Peyer's patch (tissue), 4 donors: ENCODE results near the gene TYROBP.

ENCODE experiments used
- CTCF ChIP-seq, 6 experiments: fragments of 450-650 bp in 4 of 6; fragments of 200-600 bp in 2 of 6; sonication (generic) in 1 of 6; IDR thresholded peaks; one replicate each; pipeline ENCODE4 v1.5.1; 2017 to 2019; ENCODE audit warnings: antibody characterized with exemption in 6 of 6, mild to moderate bottlenecking in 3 of 6, moderate library complexity in 1 of 6
- POLR2A ChIP-seq, 2 donors: fragments of 450-650 bp; IDR thresholded peaks; one replicate each; pipeline ENCODE4 v1.5.1; 2017; ENCODE audit warnings: antibody characterized with exemption in 2 of 2, mild to moderate bottlenecking in 2 of 2, moderate library complexity in 2 of 2

GRCh38 chr19:35882114-35882832, 25.8 kb downstream of the TYROBP start:
- TF ChIP-seq CTCF (IDR thresholded peaks at IDR 0.05) = peak; percentile 27 to 72 (median 61)
- no peak for TF ChIP-seq POLR2A (IDR thresholded peaks at IDR 0.05)
